GM18868 (cell line): Measurements from ENCODE around the gene BNIP2.
A peak's percentile ranks its signal among the peaks of the same experiment; 100 is the strongest.
"Not testable (repeated sequence)": the region's sequence is repeated elsewhere in the genome, so short reads cannot be mapped to it uniquely, and the experiment has no call there.

ENCODE experiments used
- ATAC-seq: cut with Tn5 transposase; IDR thresholded peaks from one replicate; pipeline ENCODE4 v1.9.1; 2021; ENCODE audit warnings: mild to moderate bottlenecking, moderate library complexity; ENCODE audit not compliant: unreplicated experiment

BNIP2 gene

GRCh38 chr15:59642351-59642750, 46.8 kb downstream of the BNIP2 start:
- ATAC-seq = no peak

GRCh38 chr15:59637507-59637906, 51.6 kb downstream of the BNIP2 start:
- ATAC-seq = not testable (repeated sequence)

- ATAC-seq = no peak
Observed at GRCh38 chr15:59636184-59636583, 52.9 kb downstream of the BNIP2 start.

- ATAC-seq = no peak
Observed at GRCh38 chr15:59632714-59633113, 56.4 kb downstream of the BNIP2 start.

GRCh38 chr15:59622289-59622688, 66.8 kb downstream of the BNIP2 start:
- ATAC-seq = peak; percentile 94

GRCh38 chr15:59618406-59618805, 70.7 kb downstream of the BNIP2 start:
- ATAC-seq = no peak

GRCh38 chr15:59616379-59616778, 72.7 kb downstream of the BNIP2 start:
- no peak for ATAC-seq

- no peak for ATAC-seq
Observed at GRCh38 chr15:59615661-59616060, 73.5 kb downstream of the BNIP2 start.

- ATAC-seq = no peak
Observed at GRCh38 chr15:59614153-59614552, 75.0 kb downstream of the BNIP2 start.

GRCh38 chr15:59611276-59612260, 77.6 kb downstream of the BNIP2 start, which contains the start of gene GCNT3:
Gene GCNT3 (plus strand): TSS chr15:59611783. CDS start chr15:59618239, 6,456 bp downstream.
- ATAC-seq = no peak

GRCh38 chr15:59609730-59610712, 79.1 kb downstream of the BNIP2 start:
- no peak for ATAC-seq
